22Rv1 (cell line): ENCODE measurements around the gene BACH1.

Source experiments
- ZFX ChIP-seq: fragments of 450-650 bp; IDR thresholded peaks from 2 replicates; pipeline ENCODE4 v1.6.1; 2017; ENCODE audit warnings: antibody characterized with exemption, borderline replicate concordance
- TF ChIP-seq, protein P1 (sequence below): fragments of 450-650 bp; IDR thresholded peaks from 2 replicates; pipeline ENCODE4 v1.5.1; 2017; ENCODE audit warnings: mild to moderate bottlenecking

DNA sequence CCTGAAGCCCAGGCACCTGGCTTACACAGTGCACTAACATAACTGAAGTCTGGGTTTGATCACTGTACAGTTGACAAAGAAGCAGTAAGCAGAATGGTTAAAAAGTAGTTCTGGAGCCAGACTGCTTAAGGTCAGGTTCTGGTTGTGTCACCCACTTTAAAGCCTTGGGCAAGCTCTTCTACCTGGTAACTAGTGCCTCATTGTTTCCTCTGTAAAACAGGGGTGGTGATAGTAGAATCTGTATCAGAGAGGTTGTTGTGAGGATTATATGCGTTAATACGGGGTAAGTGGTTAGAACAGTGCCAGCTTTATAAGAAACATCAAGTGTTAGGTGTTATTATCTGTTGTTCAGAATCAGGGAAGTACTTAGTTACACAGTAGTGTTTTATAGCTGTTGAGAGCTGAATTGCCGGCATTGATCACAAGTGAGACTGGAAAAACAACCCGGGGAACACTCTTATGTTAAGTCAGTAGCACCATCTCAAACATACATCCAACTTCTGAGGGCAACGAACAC lies 3.7 kb downstream of the BACH1 start:
- TF ChIP-seq, protein P1, sequence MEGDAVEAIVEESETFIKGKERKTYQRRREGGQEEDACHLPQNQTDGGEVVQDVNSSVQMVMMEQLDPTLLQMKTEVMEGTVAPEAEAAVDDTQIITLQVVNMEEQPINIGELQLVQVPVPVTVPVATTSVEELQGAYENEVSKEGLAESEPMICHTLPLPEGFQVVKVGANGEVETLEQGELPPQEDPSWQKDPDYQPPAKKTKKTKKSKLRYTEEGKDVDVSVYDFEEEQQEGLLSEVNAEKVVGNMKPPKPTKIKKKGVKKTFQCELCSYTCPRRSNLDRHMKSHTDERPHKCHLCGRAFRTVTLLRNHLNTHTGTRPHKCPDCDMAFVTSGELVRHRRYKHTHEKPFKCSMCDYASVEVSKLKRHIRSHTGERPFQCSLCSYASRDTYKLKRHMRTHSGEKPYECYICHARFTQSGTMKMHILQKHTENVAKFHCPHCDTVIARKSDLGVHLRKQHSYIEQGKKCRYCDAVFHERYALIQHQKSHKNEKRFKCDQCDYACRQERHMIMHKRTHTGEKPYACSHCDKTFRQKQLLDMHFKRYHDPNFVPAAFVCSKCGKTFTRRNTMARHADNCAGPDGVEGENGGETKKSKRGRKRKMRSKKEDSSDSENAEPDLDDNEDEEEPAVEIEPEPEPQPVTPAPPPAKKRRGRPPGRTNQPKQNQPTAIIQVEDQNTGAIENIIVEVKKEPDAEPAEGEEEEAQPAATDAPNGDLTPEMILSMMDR: no peak
- TF ChIP-seq ZFX: no peak
